ENCODE results near the gene SERPINA12.

- TF ChIP-seq EZH2 (IDR thresholded peaks at IDR 0.05; ENCODE audit: borderline replicate concordance, insufficient read depth, low read length, poor library complexity, severe bottlenecking) (no peak), CTCF (IDR thresholded peaks at IDR 0.05; ENCODE audit: poor library complexity, severe bottlenecking) (no peak), SMC3 (conservative IDR thresholded peaks at IDR 0.05; ENCODE audit: poor library complexity) (no peak), MXI1 (conservative IDR thresholded peaks at IDR 0.05; ENCODE audit: poor library complexity, severe bottlenecking) (no peak), POLR2AphosphoS5 (IDR thresholded peaks at IDR 0.05) (no peak), RAD21 (conservative IDR thresholded peaks at IDR 0.05) (no peak), EP300 (conservative IDR thresholded peaks at IDR 0.05; ENCODE audit: poor library complexity, severe bottlenecking) (no peak), TAF1 (IDR thresholded peaks at IDR 0.05; ENCODE audit: low read depth) (no peak)
- TF ChIP-seq, protein P1, sequence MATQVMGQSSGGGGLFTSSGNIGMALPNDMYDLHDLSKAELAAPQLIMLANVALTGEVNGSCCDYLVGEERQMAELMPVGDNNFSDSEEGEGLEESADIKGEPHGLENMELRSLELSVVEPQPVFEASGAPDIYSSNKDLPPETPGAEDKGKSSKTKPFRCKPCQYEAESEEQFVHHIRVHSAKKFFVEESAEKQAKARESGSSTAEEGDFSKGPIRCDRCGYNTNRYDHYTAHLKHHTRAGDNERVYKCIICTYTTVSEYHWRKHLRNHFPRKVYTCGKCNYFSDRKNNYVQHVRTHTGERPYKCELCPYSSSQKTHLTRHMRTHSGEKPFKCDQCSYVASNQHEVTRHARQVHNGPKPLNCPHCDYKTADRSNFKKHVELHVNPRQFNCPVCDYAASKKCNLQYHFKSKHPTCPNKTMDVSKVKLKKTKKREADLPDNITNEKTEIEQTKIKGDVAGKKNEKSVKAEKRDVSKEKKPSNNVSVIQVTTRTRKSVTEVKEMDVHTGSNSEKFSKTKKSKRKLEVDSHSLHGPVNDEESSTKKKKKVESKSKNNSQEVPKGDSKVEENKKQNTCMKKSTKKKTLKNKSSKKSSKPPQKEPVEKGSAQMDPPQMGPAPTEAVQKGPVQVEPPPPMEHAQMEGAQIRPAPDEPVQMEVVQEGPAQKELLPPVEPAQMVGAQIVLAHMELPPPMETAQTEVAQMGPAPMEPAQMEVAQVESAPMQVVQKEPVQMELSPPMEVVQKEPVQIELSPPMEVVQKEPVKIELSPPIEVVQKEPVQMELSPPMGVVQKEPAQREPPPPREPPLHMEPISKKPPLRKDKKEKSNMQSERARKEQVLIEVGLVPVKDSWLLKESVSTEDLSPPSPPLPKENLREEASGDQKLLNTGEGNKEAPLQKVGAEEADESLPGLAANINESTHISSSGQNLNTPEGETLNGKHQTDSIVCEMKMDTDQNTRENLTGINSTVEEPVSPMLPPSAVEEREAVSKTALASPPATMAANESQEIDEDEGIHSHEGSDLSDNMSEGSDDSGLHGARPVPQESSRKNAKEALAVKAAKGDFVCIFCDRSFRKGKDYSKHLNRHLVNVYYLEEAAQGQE (IDR thresholded peaks at IDR 0.05; ENCODE audit: borderline replicate concordance) = no peak
Measured at GRCh38 chr14:94461526-94462218, 47.6 kb downstream of the SERPINA12 start.

Data from neural cell (in vitro differentiated cells).